Measurements from ENCODE around the gene ZCCHC14. TPM values are rescaled to one million over a fixed set of nuclear protein-coding genes. Genes with fewer than 3 reads are reported as not detected.

ZCCHC14 gene
- total and polyA plus RNA-seq, 2 of the 13 experiments (the other 11 are each of a cell fraction or from before 2014, with no cell fraction given): 12.4 to 12.5 TPM

- peak; percentile 79 for TF ChIP-seq HNRNPK (IDR thresholded peaks at IDR 0.05; ENCODE audit: low read depth, low read length, poor library complexity, severe bottlenecking)
- TF ChIP-seq ZNF225 (CRISPR knock-in tag; IDR thresholded peaks at IDR 0.05): no peak; the same call in 1 of the 2 replicates
- TF ChIP-seq ZNF770 (CRISPR knock-in tag; IDR thresholded peaks at IDR 0.05): peak; percentile 100
- no peak; the same call in 1 of the 2 replicates for TF ChIP-seq ZNF784 (CRISPR knock-in tag; IDR thresholded peaks at IDR 0.05; ENCODE audit: borderline replicate concordance)
- TF ChIP-seq ZMYM4 (CRISPR knock-in tag; IDR thresholded peaks at IDR 0.05): peak; percentile 65; the same call in 1 of the 2 replicates
- TF ChIP-seq ZNF33A (CRISPR knock-in tag; IDR thresholded peaks at IDR 0.05; ENCODE audit: borderline replicate concordance): peak; percentile 50; the same call in 1 of the 2 replicates
- peak; percentile 71; the same call in 1 of the 2 replicates for TF ChIP-seq ZSCAN31 (CRISPR knock-in tag; IDR thresholded peaks at IDR 0.05; ENCODE audit: low read depth)
- peak; percentile 49; the same call in 1 of the 2 replicates for TF ChIP-seq RAD21 (CRISPR knock-in tag; IDR thresholded peaks at IDR 0.05)
- no peak for TF ChIP-seq GFI1 (CRISPR knock-in tag; IDR thresholded peaks at IDR 0.05; ENCODE audit: borderline replicate concordance)
- TF ChIP-seq NPAS2 (CRISPR knock-in tag; IDR thresholded peaks at IDR 0.05; ENCODE audit: borderline replicate concordance): no peak
- TF ChIP-seq SOX5 (CRISPR knock-in tag; IDR thresholded peaks at IDR 0.05; ENCODE audit: borderline replicate concordance): no peak; the same call in 1 of the 2 replicates
- peak; percentile 97; the same call in 1 of the 2 replicates for TF ChIP-seq ZNF30 (CRISPR knock-in tag; IDR thresholded peaks at IDR 0.05)
- TF ChIP-seq ATF7 (IDR thresholded peaks at IDR 0.05): no peak
- TF ChIP-seq ATF7 (CRISPR knock-in tag; IDR thresholded peaks at IDR 0.05): no peak
- TF ChIP-seq ZNF24 (IDR thresholded peaks at IDR 0.05): no peak; the same call in 1 of the 2 replicates
- no peak for TF ChIP-seq PRDM15 (CRISPR knock-in tag; IDR thresholded peaks at IDR 0.05)
- no peak; the same call in 1 of the 2 replicates for TF ChIP-seq SIX4 (CRISPR knock-in tag; IDR thresholded peaks at IDR 0.05)
- TF ChIP-seq ZNF503 (CRISPR knock-in tag; IDR thresholded peaks at IDR 0.05): no peak
- 0 out of 2 replicates have a peak, but pooled peaks have one; percentile 82 for TF ChIP-seq ZKSCAN8 (CRISPR knock-in tag; IDR thresholded peaks at IDR 0.05; ENCODE audit: borderline replicate concordance)
- TF ChIP-seq ZEB1 (IDR thresholded peaks at IDR 0.05; ENCODE audit: insufficient replicate concordance, low read depth): no peak
These were observed 108.5 kb downstream of the ZCCHC14 start (continued) for GRCh38 chr16:87384162-87384874.

Measured in HepG2 (cell line).